Measurements from ENCODE around the gene WNT3A. TPM values are rescaled to one million over a fixed set of nuclear protein-coding genes. Genes with fewer than 3 reads are reported as not detected.
A peak's percentile ranks its signal among the peaks of the same experiment; 100 is the strongest.

WNT3A gene
- polyA plus RNA-seq, 3 donors, result 0.08 to 0.17 (median 0.14) TPM

GRCh38 chr1:227999056-227999930, 7.5 kb upstream of the WNT3A start:
- peak in 1 of 3 donors; percentile 56 for DNase-seq (ENCODE audit: low read depth in 3 of 3, low spot score in 2 of 3)

- DNase-seq (ENCODE audit: low read depth in 3 of 3, low spot score in 2 of 3), result no peak
Observed at GRCh38 chr1:228000416-228000815, 6.4 kb upstream of the WNT3A start.

- DNase-seq (ENCODE audit: low read depth in 3 of 3, low spot score in 2 of 3), result no peak
Observed at GRCh38 chr1:228000836-228001563, 5.8 kb upstream of the WNT3A start.

GRCh38 chr1:228001738-228002535, 4.9 kb upstream of the WNT3A start:
- DNase-seq (ENCODE audit: low read depth in 3 of 3, low spot score in 2 of 3), result no peak

GRCh38 chr1:228002792-228003191, 4.0 kb upstream of the WNT3A start:
- no peak for DNase-seq (ENCODE audit: low read depth in 3 of 3, low spot score in 2 of 3)

GRCh38 chr1:228003461-228004330, 3.1 kb upstream of the WNT3A start:
- no peak for DNase-seq (ENCODE audit: low read depth in 3 of 3, low spot score in 2 of 3)

- no peak for DNase-seq (ENCODE audit: low read depth in 3 of 3, low spot score in 2 of 3)
Observed at GRCh38 chr1:228004331-228004855, 2.4 kb upstream of the WNT3A start.

- DNase-seq (ENCODE audit: low read depth in 3 of 3, low spot score in 2 of 3), result no peak
Observed at GRCh38 chr1:228004856-228005462, 1.8 kb upstream of the WNT3A start.

- DNase-seq (ENCODE audit: low read depth in 3 of 3, low spot score in 2 of 3), result no peak
Observed at GRCh38 chr1:228005511-228006033, 1.2 kb upstream of the WNT3A start.

- no peak for DNase-seq (ENCODE audit: low read depth in 3 of 3, low spot score in 2 of 3)
Observed at GRCh38 chr1:228006034-228006785, 588 bp upstream of the WNT3A start.

GRCh38 chr1:228007049-228007800, 427 bp downstream of the WNT3A start:
- no peak for DNase-seq (ENCODE audit: low read depth in 3 of 3, low spot score in 2 of 3)

GRCh38 chr1:228007801-228008341, 1.1 kb downstream of the WNT3A start:
- DNase-seq (ENCODE audit: low read depth in 3 of 3, low spot score in 2 of 3), result no peak

GRCh38 chr1:228008391-228009115, 1.8 kb downstream of the WNT3A start:
- DNase-seq (ENCODE audit: low read depth in 3 of 3, low spot score in 2 of 3), result no peak

- DNase-seq (ENCODE audit: low read depth in 3 of 3, low spot score in 2 of 3), result no peak
Observed at GRCh38 chr1:228009116-228009827, 2.5 kb downstream of the WNT3A start.

GRCh38 chr1:228009828-228010775, 3.3 kb downstream of the WNT3A start:
- peak in 1 of 3 donors; percentile 39 for DNase-seq (ENCODE audit: low read depth in 3 of 3, low spot score in 2 of 3)
